HCT116 (cell line): ENCODE data around the gene RNPEPL1. TPM values are rescaled to one million over a fixed set of nuclear protein-coding genes. Genes with fewer than 3 reads are reported as not detected.

Experiments used
- ATAC-seq: fragments of 200-7000 bp; cut with Tn5 transposase; 2 replicates; pipeline ENCODE4 v1.9.1; 2020; ENCODE audit warnings: mild to moderate bottlenecking, moderate library complexity
- BruUV-seq: library from RNA; stranded (reverse); fragments of 400-500 nt; replicated peaks from 2 replicates; lab custom pipeline; 2021; lab: Mats Ljungman, UMichigan
- CTCF ChIA-PET: fragments of 300-600 bp; sonication (Branson Sonifier 250); formaldehyde crosslinking; loops from one replicate; lab custom pipeline; 2021; ENCODE audit warnings: antibody characterized with exemption; lab: Charles Lee
- POLR2A ChIA-PET: fragments of 300-600, 350-600 bp; sonication (Branson Sonifier 250); formaldehyde crosslinking; loops from one replicate; lab custom pipeline; 2021; ENCODE audit warnings: antibody characterized with exemption; lab: Charles Lee
- RAD21 ChIA-PET, 2 experiments: fragments of 300-600 bp; sonication (Branson Sonifier 250); formaldehyde crosslinking; loops; one replicate each; lab custom pipeline; 2023; ENCODE audit warnings: low total read pairs in 2 of 2; ENCODE audit not compliant: uncharacterized antibody in 2 of 2, unreplicated experiment in 2 of 2, low non-redundant PET in 1 of 2; lab: Charles Lee
- DNase-seq: peaks from one replicate; pipeline ENCODE4 v3.0.0-alpha.2; 2010; ENCODE audit warnings: low read depth, low spot score
- H2AFZ ChIP-seq: fragments of 200-600 bp; shearing (Covaris generic), sonication (generic); 2 replicates; pipeline ENCODE4 v1.6.1; 2017; ENCODE audit warnings: low read depth, mixed run types, mixed read lengths, antibody characterized with exemption, low read length; ENCODE audit not compliant: poor library complexity, severe bottlenecking
- H3K27ac ChIP-seq: 2 replicates; pipeline ENCODE4 v1.5.1; 2012; ENCODE audit warnings: low read depth, low read length
- H3K27me3 ChIP-seq: fragments of 200-600 bp; sonication (generic); 2 replicates; pipeline ENCODE4 v1.6.1; 2016; ENCODE audit warnings: mixed run types, low read length, mixed read lengths; ENCODE audit not compliant: insufficient read depth
- H3K36me3 ChIP-seq, 2 experiments: fragments of 200-500 bp in 1 of 2; fragments of 200-600 bp in 1 of 2; sonication (Bioruptor generic) in 1 of 2; sonication (generic) in 1 of 2; 2 replicates each; pipeline versions ENCODE4 v1.5.1 to v1.6.1; 2014 to 2016; ENCODE audit warnings: low read length in 2 of 2, inconsistent platforms in 1 of 2, mixed read lengths in 1 of 2, mixed run types in 1 of 2; ENCODE audit not compliant: insufficient read depth in 2 of 2, control insufficient read depth in 1 of 2
- H3K4me1 ChIP-seq, 2 experiments: fragments of 200-600 bp in 1 of 2; sonication (generic) in 1 of 2; 2 replicates each; pipeline versions ENCODE4 v1.5.1 to v1.6.1; 2012 to 2017; ENCODE audit warnings: low read length in 2 of 2, inconsistent platforms in 1 of 2, mild to moderate bottlenecking in 1 of 2, mixed read lengths in 1 of 2, mixed run types in 1 of 2, moderate library complexity in 1 of 2; ENCODE audit not compliant: insufficient read depth in 2 of 2, control insufficient read depth in 1 of 2
- H3K4me2 ChIP-seq: fragments of 200-600 bp; sonication (generic); 2 replicates; pipeline ENCODE4 v1.6.1; 2017; ENCODE audit warnings: mixed run types, low read length, mixed read lengths
- H3K4me3 ChIP-seq, 2 experiments: fragments of 200-600 bp in 1 of 2; sonication (generic) in 1 of 2; replicated peaks in 1 of 2; 2 replicates each; pipeline ENCODE4 v1.5.1; 2011 to 2016; ENCODE audit warnings: low read length in 2 of 2, control low read depth in 1 of 2, low read depth in 1 of 2, mild to moderate bottlenecking in 1 of 2, mixed read lengths in 1 of 2, mixed run types in 1 of 2
- H3K79me2 ChIP-seq: fragments of 200-600 bp; sonication (generic); 2 replicates; pipeline ENCODE4 v1.6.1; 2017; ENCODE audit warnings: mild to moderate bottlenecking, mixed run types, low read length, moderate library complexity, mixed read lengths; ENCODE audit not compliant: insufficient read depth
- H3K9ac ChIP-seq: fragments of 200-600 bp; sonication (generic); 2 replicates; pipeline ENCODE4 v1.6.1; 2016; ENCODE audit warnings: low read length, mixed read lengths
- H3K9me2 ChIP-seq: fragments of 200-600 bp; sonication (generic), shearing (Covaris generic); 2 replicates; pipeline ENCODE4 v1.6.1; 2017; ENCODE audit warnings: mixed run types, mild to moderate bottlenecking, moderate library complexity; ENCODE audit not compliant: insufficient read depth
- H3K9me3 ChIP-seq, 2 experiments: fragments of 200-500 bp in 1 of 2; fragments of 200-600 bp in 1 of 2; sonication (Bioruptor generic) in 1 of 2; sonication (generic) in 1 of 2; 2 replicates each; pipeline ENCODE4 v1.6.1; 2014 to 2017; ENCODE audit warnings: low read length in 2 of 2, mixed read lengths in 2 of 2, inconsistent platforms in 1 of 2, low read depth in 1 of 2, mild to moderate bottlenecking in 1 of 2, mixed run types in 1 of 2, moderate library complexity in 1 of 2; ENCODE audit not compliant: control insufficient read depth in 1 of 2, insufficient read depth in 1 of 2
- H4K20me1 ChIP-seq: fragments of 200-600 bp; sonication (generic), shearing (Covaris generic); 2 replicates; pipeline ENCODE4 v1.6.1; 2017; ENCODE audit warnings: mixed run types, mild to moderate bottlenecking, moderate library complexity; ENCODE audit not compliant: insufficient read depth
- CEBPB ChIP-seq: IDR thresholded peaks from 2 replicates; pipeline ENCODE4 v1.6.1; 2012; ENCODE audit warnings: low read depth
- CTCF ChIP-seq, 3 experiments: fragments of 200-600 bp in 1 of 3; sonication (generic) in 1 of 3; IDR thresholded peaks in 2 of 3; conservative IDR thresholded peaks in 1 of 3; 2 replicates each; pipeline ENCODE4 v1.5.1; 2012 to 2017; ENCODE audit warnings: low read depth in 2 of 3, low read length in 2 of 3, antibody characterized with exemption in 1 of 3, borderline replicate concordance in 1 of 3, control low read depth in 1 of 3, mild to moderate bottlenecking in 1 of 3, mixed read lengths in 1 of 3, mixed run types in 1 of 3, moderate library complexity in 1 of 3; ENCODE audit not compliant: insufficient read depth in 1 of 3
- POLR2A ChIP-seq: IDR thresholded peaks from 2 replicates; pipeline ENCODE4 v1.7.0; 2011; ENCODE audit warnings: borderline replicate concordance; ENCODE audit not compliant: insufficient read depth, insufficient read length; ENCODE audit errors: extremely low read depth
- POLR2AphosphoS5 ChIP-seq: IDR thresholded peaks from 2 replicates; pipeline ENCODE4 v1.6.1; 2011; ENCODE audit warnings: mild to moderate bottlenecking, low read depth, low read length, moderate library complexity
- SRF ChIP-seq: IDR thresholded peaks from 2 replicates; pipeline ENCODE4 v1.6.1; 2012; ENCODE audit warnings: low read depth
- YY1 ChIP-seq: IDR thresholded peaks from 2 replicates; pipeline ENCODE4 v1.6.1; 2011; ENCODE audit warnings: low read length, low read depth, moderate library complexity, mild to moderate bottlenecking; ENCODE audit not compliant: insufficient replicate concordance; ENCODE audit errors: extremely low read depth
- intact Hi-C: fragments of 100-400 bp; cut with micrococcal nuclease; formaldehyde crosslinking; loops from 2 replicates; pipeline ENCODE4 v1.10.0; 2022
- total RNA-seq: library from RNA; stranded (reverse); gene quantifications from one replicate; pipeline ENCODE4 v1.2.1, GENCODE V29; 2021; ENCODE audit not compliant: unreplicated experiment

The RNPEPL1 gene
- total RNA-seq, 1 experiment from 2014 or later, result 49.7 TPM

- ChIA-PET POLR2A (interaction anchor here (0.9 to 2.0 kb wide), 5 partner anchors 10 to 132 kb away, joined by 3 to 23 read pairs (median 4); partner anchors contain the start of gene CAPN10), CTCF (interaction anchor here (0.8 to 3.4 kb wide), 9 partner anchors 10 to 993 kb away, joined by 3 to 48 read pairs (median 6); partner anchors contain the start of gene CAPN10), RAD21 (interaction anchor here (1.0 to 2.0 kb wide), 5 partner anchors 10 to 52 kb away, joined by 3 to 6 read pairs (median 5); partner anchors contain the start of gene CAPN10 (in 1 of the 2))
- no peaks in the 10 kb centered on the region for H3K9me3 ChIP-seq
- H3K9ac ChIP-seq, result peak overlapping the region; percentile 87
- TF ChIP-seq CEBPB (no peak), POLR2AphosphoS5 (peak; percentile 98), POLR2A (no peak), SRF (no peak), YY1 (peak; percentile 2), CTCF (IDR thresholded peaks at IDR 0.05 in 2 of 3, conservative IDR thresholded peaks at IDR 0.05 in 1 of 3; ENCODE audit: borderline replicate concordance in 1 of 3, insufficient read depth in 1 of 3, low read depth in 2 of 3, low read length in 2 of 3) (peak in 2 of 3 experiments; percentile 68 to 78; a peak in 4 of 6 replicates)
- peaks cover 51 to 73% of the 10 kb centered on the region in 2 experiments for H3K4me1 ChIP-seq
- H3K36me3 ChIP-seq, result peaks cover 0 to 7% of the 10 kb centered on the region in 2 experiments; a peak in 1 of 4 replicates
- H3K4me2 ChIP-seq, result peak overlapping the region; percentile 86
- no peak overlapping the region for H2AFZ ChIP-seq
- peak overlapping the region; percentile 100 for H3K27ac ChIP-seq
- intact Hi-C loops, result loop anchor here (1.0 to 10.0 kb wide), 3 partner anchors 13 to 332 kb away; no protein-coding TSS in a partner anchor
- no TSS peak for BruUV-seq
- H4K20me1 ChIP-seq, result no peaks in the 10 kb centered on the region
- H3K27me3 ChIP-seq, result no peaks in the 10 kb centered on the region
- H3K79me2 ChIP-seq, result peaks cover 39% of the 10 kb centered on the region
- DNase-seq (peak; percentile 81), ATAC-seq (peak; percentile 71)
- H3K4me3 ChIP-seq, result peak overlapping the region; percentile 64 to 85
- H3K9me2 ChIP-seq, result no peaks in the 10 kb centered on the region
Observed at GRCh38 chr2:240566203-240567136, 1.8 kb upstream of the RNPEPL1 start.
